Fibroblast of the aortic adventitia (primary cell): Measurements from ENCODE around the gene CXCR3. TPM values are rescaled to one million over a fixed set of nuclear protein-coding genes. Genes with fewer than 3 reads are reported as not detected.

Experiments used
- DNase-seq: peaks from one replicate; pipeline ENCODE4 v3.0.0-alpha.2; 2010; ENCODE audit warnings: low read depth
- H3K4me3 ChIP-seq: 2 replicates; pipeline ENCODE4 v1.5.1; 2011; ENCODE audit warnings: low read depth, mild to moderate bottlenecking, control low read depth, low read length, moderate library complexity
- total RNA-seq: library from RNA; depleted of rRNA; stranded (reverse); fragments of >200 nt; gene quantifications from 2 replicates; pipeline ENCODE4 v1.2.3, GENCODE V29; 2012; ENCODE audit warnings: low replicate concordance
- TF ChIP-seq, protein P1 (sequence below): IDR thresholded peaks from 2 replicates; pipeline ENCODE4 v1.5.1; 2011; ENCODE audit warnings: mild to moderate bottlenecking, low read length, control low read depth, inconsistent platforms; ENCODE audit not compliant: insufficient read depth

The CXCR3 gene
- total RNA-seq, 1 donor = not detected

DNA sequence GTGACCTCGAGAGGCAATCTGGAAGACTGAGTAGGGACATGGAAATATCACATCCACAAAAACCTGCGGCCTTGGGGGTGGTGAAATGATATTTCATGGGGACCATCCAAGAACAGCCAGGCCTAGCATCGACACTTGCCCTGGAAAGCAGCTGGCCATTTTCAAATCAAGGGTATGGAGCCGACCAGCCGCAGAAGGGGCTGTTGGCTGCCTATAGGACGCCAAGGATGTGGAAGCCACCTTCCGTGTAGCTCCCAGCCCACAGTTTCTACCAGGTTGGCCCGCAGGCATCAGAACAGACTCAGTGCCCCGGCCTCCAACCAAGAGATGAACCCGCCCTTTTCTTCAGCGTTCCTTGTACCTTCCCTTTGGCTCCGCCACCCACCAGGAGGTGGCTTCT is 43.6 kb upstream of the CXCR3 start:
- TF ChIP-seq, protein P1, sequence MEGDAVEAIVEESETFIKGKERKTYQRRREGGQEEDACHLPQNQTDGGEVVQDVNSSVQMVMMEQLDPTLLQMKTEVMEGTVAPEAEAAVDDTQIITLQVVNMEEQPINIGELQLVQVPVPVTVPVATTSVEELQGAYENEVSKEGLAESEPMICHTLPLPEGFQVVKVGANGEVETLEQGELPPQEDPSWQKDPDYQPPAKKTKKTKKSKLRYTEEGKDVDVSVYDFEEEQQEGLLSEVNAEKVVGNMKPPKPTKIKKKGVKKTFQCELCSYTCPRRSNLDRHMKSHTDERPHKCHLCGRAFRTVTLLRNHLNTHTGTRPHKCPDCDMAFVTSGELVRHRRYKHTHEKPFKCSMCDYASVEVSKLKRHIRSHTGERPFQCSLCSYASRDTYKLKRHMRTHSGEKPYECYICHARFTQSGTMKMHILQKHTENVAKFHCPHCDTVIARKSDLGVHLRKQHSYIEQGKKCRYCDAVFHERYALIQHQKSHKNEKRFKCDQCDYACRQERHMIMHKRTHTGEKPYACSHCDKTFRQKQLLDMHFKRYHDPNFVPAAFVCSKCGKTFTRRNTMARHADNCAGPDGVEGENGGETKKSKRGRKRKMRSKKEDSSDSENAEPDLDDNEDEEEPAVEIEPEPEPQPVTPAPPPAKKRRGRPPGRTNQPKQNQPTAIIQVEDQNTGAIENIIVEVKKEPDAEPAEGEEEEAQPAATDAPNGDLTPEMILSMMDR = no peak
- no peak for DNase-seq
- no peak overlapping the region for H3K4me3 ChIP-seq

- TF ChIP-seq, protein P1 = no peak
- no peak for DNase-seq
- no peak overlapping the region for H3K4me3 ChIP-seq
Measured at GRCh38 chrX:71660562-71661416, 42.5 kb upstream of the CXCR3 start.

GRCh38 chrX:71659959-71660358 is 41.6 kb upstream of the CXCR3 start:
- no peak overlapping the region for H3K4me3 ChIP-seq
- no peak for DNase-seq
- TF ChIP-seq, protein P1 = no peak

DNA sequence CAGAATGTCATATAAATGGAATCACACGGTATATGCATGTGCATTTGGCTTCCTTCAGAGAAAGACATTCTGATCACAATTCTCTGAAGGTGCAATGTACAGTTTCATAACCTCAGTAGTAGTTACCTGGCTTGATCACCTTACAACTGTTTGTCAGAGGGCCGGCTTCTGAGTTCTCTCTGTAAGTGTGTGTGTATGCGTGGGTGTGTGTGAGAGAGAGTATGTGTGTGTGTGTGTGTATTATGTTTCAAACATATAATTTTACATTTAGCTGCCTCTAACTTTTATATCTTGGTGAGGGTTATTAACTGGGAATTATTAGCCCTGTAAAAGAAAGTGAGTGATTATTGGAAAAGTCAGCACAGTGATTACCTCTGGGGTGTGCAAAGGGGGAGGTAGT is 41.0 kb upstream of the CXCR3 start:
- TF ChIP-seq, protein P1 = no peak
- no peak for DNase-seq
- no peak overlapping the region for H3K4me3 ChIP-seq

- TF ChIP-seq, protein P1 = no peak
- DNase-seq = no peak
- H3K4me3 ChIP-seq = no peak overlapping the region
Measured at GRCh38 chrX:71657267-71657666, 39.0 kb upstream of the CXCR3 start.

GRCh38 chrX:71653344-71653743 is 35.0 kb upstream of the CXCR3 start:
- no peak overlapping the region for H3K4me3 ChIP-seq
- TF ChIP-seq, protein P1 = no peak
- no peak for DNase-seq
